CD14-positive monocyte (primary cell): Measurements from ENCODE around the gene FRMD4A. TPM values are rescaled to one million over a fixed set of nuclear protein-coding genes. Genes with fewer than 3 reads are reported as not detected.

Experiments
- DNase-seq, 3 donors: peaks; one replicate each; pipeline ENCODE4 v3.0.0-alpha.2; 2011 to 2022
- H2AFZ ChIP-seq: 2 replicates; pipeline ENCODE4 v1.6.0; 2012; ENCODE audit warnings: mild to moderate bottlenecking, low read depth, low read length, inconsistent platforms; ENCODE audit not compliant: insufficient read depth, poor library complexity, severe bottlenecking
- H3K27ac ChIP-seq, 2 donors: 1 replicate in 1 of 2; 2 replicates in 1 of 2; pipeline ENCODE4 v1.5.1; 2012 to 2013; ENCODE audit warnings: low read length in 2 of 2, control low read depth in 1 of 2, inconsistent platforms in 1 of 2, low read depth in 1 of 2, mild to moderate bottlenecking in 1 of 2
- H3K27me3 ChIP-seq, 2 donors: one replicate each; pipeline versions ENCODE4 v1.6.0 to v1.6.1; 2011 to 2013; ENCODE audit warnings: low read length in 2 of 2; ENCODE audit not compliant: control insufficient read depth in 2 of 2, insufficient read depth in 2 of 2
- H3K36me3 ChIP-seq, 2 donors: replicated peaks in 1 of 2; 1 replicate in 1 of 2; 2 replicates in 1 of 2; pipeline versions ENCODE4 v1.5.1 to v1.6.1; 2012 to 2013; ENCODE audit warnings: low read length in 2 of 2, control low read depth in 1 of 2, inconsistent platforms in 1 of 2, mild to moderate bottlenecking in 1 of 2; ENCODE audit not compliant: insufficient read depth in 2 of 2, control insufficient read depth in 1 of 2
- H3K4me1 ChIP-seq, 2 donors: 1 replicate in 1 of 2; 2 replicates in 1 of 2; pipeline versions ENCODE4 v1.5.1 to v1.6.1; 2012 to 2013; ENCODE audit warnings: low read length in 2 of 2, control low read depth in 1 of 2, inconsistent platforms in 1 of 2, mild to moderate bottlenecking in 1 of 2, moderate library complexity in 1 of 2; ENCODE audit not compliant: insufficient read depth in 2 of 2, control insufficient read depth in 1 of 2
- H3K4me2 ChIP-seq: replicated peaks from 2 replicates; pipeline ENCODE3; 2012; ENCODE audit warnings: low read length, moderate library complexity, mild to moderate bottlenecking; ENCODE audit not compliant: poor library complexity, severe bottlenecking; ENCODE audit errors: extremely low read depth
- H3K4me3 ChIP-seq, 3 experiments: fragments of 200-600 bp in 1 of 3; sonication (generic) in 1 of 3; replicated peaks in 1 of 3; 1 replicate in 2 of 3; 2 replicates in 1 of 3; pipeline ENCODE4 v1.5.1; 2011 to 2013; ENCODE audit warnings: low read length in 3 of 3, mild to moderate bottlenecking in 3 of 3, control low read depth in 2 of 3, low read depth in 2 of 3, inconsistent platforms in 1 of 3, moderate library complexity in 1 of 3
- H3K79me2 ChIP-seq: 2 replicates; pipeline ENCODE4 v1.6.0; 2012; ENCODE audit warnings: mild to moderate bottlenecking, control low read depth, inconsistent platforms, low read length, moderate library complexity; ENCODE audit not compliant: insufficient read depth
- H3K9ac ChIP-seq: 2 replicates; pipeline ENCODE4 v1.6.0; 2017; ENCODE audit warnings: low read length, mild to moderate bottlenecking; ENCODE audit not compliant: insufficient read depth, poor library complexity, severe bottlenecking
- H3K9me3 ChIP-seq, 2 donors: replicated peaks in 1 of 2; 1 replicate in 1 of 2; 2 replicates in 1 of 2; pipeline versions ENCODE4 v1.5.1 to v1.6.1; 2012 to 2013; ENCODE audit warnings: low read length in 2 of 2, control low read depth in 1 of 2; ENCODE audit not compliant: control insufficient read depth in 1 of 2, insufficient read depth in 1 of 2
- H4K20me1 ChIP-seq: 2 replicates; pipeline ENCODE4 v1.6.0; 2012; ENCODE audit warnings: mild to moderate bottlenecking, low read length, control low read depth, moderate library complexity; ENCODE audit not compliant: insufficient read depth
- H3K27ac Mint-ChIP-seq, 7 donors: one replicate each; pipeline ENCODE4 v1.8.0; 2020; ENCODE audit warnings: mild to moderate bottlenecking in 7 of 7, mixed read lengths in 7 of 7, moderate library complexity in 6 of 7, inconsistent platforms in 2 of 7
- H3K27me3 Mint-ChIP-seq, 3 donors: one replicate each; pipeline ENCODE4 v1.8.0; 2021 to 2022; ENCODE audit warnings: low read depth in 3 of 3, mild to moderate bottlenecking in 3 of 3, mixed read lengths in 3 of 3, moderate library complexity in 3 of 3, inconsistent platforms in 1 of 3
- H3K36me3 Mint-ChIP-seq, 2 donors: one replicate each; pipeline ENCODE4 v1.8.0; 2020; ENCODE audit warnings: mixed read lengths in 2 of 2, inconsistent platforms in 1 of 2, mild to moderate bottlenecking in 1 of 2
- H3K4me1 Mint-ChIP-seq: one replicate; pipeline ENCODE4 v1.8.0; 2020; ENCODE audit warnings: mild to moderate bottlenecking, mixed read lengths
- H3K4me3 Mint-ChIP-seq, 2 donors: one replicate each; pipeline ENCODE4 v1.8.0; 2020; ENCODE audit warnings: mild to moderate bottlenecking in 2 of 2, mixed read lengths in 2 of 2, moderate library complexity in 1 of 2
- H3K9me3 Mint-ChIP-seq, 7 donors: one replicate each; pipeline ENCODE4 v1.8.0; 2020 to 2022; ENCODE audit warnings: mixed read lengths in 7 of 7, mild to moderate bottlenecking in 6 of 7, moderate library complexity in 6 of 7, inconsistent platforms in 2 of 7
- CTCF ChIP-seq: fragments of 200-600 bp; IDR thresholded peaks from one replicate; pipeline ENCODE4 v1.8.0; 2022; ENCODE audit warnings: antibody characterized with exemption, mild to moderate bottlenecking
- WGBS: methylation state at CpG from one replicate; pipeline ENCODE4 v1.1.5; 2013; ENCODE audit warnings: missing lambda C conversion rate; ENCODE audit not compliant: insufficient coverage; 5-methylcytosine and 5-hydroxymethylcytosine counted together
- intact Hi-C, 2 donors: fragments of 100-400 bp; cut with micrococcal nuclease; formaldehyde crosslinking; loops; one replicate each; pipeline versions ENCODE4 v1.15.0 to v1.15.1; 2023
- polyA plus RNA-seq, 3 donors: library from polyadenylated mRNA; depleted of rRNA in 1 of 3; unstranded in 2 of 3; stranded (reverse) in 1 of 3; fragments of 300-500 nt in 2 of 3; fragments of >200 nt in 1 of 3; fragmentation: Illumina TruSeq in 2 of 3; gene quantifications; 1 replicate in 2 of 3; 2 replicates in 1 of 3; pipeline ENCODE4 v1.2.3, GENCODE V29; 2012 to 2021

Gene FRMD4A
- polyA plus RNA-seq, 3 donors, result 0.12 TPM; not detected in 2

- Histone ChIP-seq H3K4me3 (no peak overlapping the region), H3K4me2 (no peak overlapping the region), H3K4me1 (no peaks in the 10 kb centered on the region), H3K27ac (no peak overlapping the region), H2AFZ (no peak overlapping the region), H3K79me2 (no peaks in the 10 kb centered on the region), H3K27me3 (no peaks in the 10 kb centered on the region), H3K36me3 (no peaks in the 10 kb centered on the region), H4K20me1 (no peaks in the 10 kb centered on the region), H3K9me3 (no peaks in the 10 kb centered on the region), H3K9ac (no peak overlapping the region)
- 95% methylated on average over 6 of the region's 6 CpGs for WGBS
- DNase-seq, result no peak
- H3K4me3 Mint-ChIP-seq, result no peak overlapping the region
- intact Hi-C loops, result no loop called here
- no peaks in the 10 kb centered on the region for H3K4me1 Mint-ChIP-seq
- H3K36me3 Mint-ChIP-seq, result no peaks in the 10 kb centered on the region
- H3K27ac Mint-ChIP-seq, result peak overlapping the region in 1 of 7 donors; percentile 24
- H3K27me3 Mint-ChIP-seq, result peaks cover 0 to 10% (median 6%) of the 10 kb centered on the region in 3 donors
- no peaks in the 10 kb centered on the region for H3K9me3 Mint-ChIP-seq
- TF ChIP-seq CTCF, result no peak
Observed at GRCh38 chr10:14126697-14127440, 203.9 kb downstream of the FRMD4A start.

- intact Hi-C loops, result no loop called here
- WGBS, result no CpG with 5 or more reads among the region's 6 CpGs
Observed at GRCh38 chr10:14125564-14125963, 205.2 kb downstream of the FRMD4A start.

More at GRCh38 chr10:14125564-14125963, 205.2 kb downstream of the FRMD4A start:
- H3K4me1 ChIP-seq, result no peaks in the 10 kb centered on the region
- no peaks in the 10 kb centered on the region for H3K9me3 Mint-ChIP-seq
- no peaks in the 10 kb centered on the region for H4K20me1 ChIP-seq
- H3K4me3 Mint-ChIP-seq, result no peak overlapping the region
- no peaks in the 10 kb centered on the region for H3K79me2 ChIP-seq
- DNase-seq, result no peak
- no peaks in the 10 kb centered on the region for H3K36me3 Mint-ChIP-seq
- H3K9ac ChIP-seq, result no peak overlapping the region
- no peak overlapping the region for H3K4me3 ChIP-seq
- H3K4me1 Mint-ChIP-seq, result no peaks in the 10 kb centered on the region
- H3K9me3 ChIP-seq, result no peaks in the 10 kb centered on the region
- no peak overlapping the region for H2AFZ ChIP-seq
- no peaks in the 10 kb centered on the region for H3K27me3 ChIP-seq
- no peak overlapping the region for H3K27ac ChIP-seq
- TF ChIP-seq CTCF, result no peak
- H3K27ac Mint-ChIP-seq, result no peak overlapping the region
- H3K4me2 ChIP-seq, result no peak overlapping the region
- peaks cover 0 to 7% (median 6%) of the 10 kb centered on the region in 3 donors for H3K27me3 Mint-ChIP-seq
- H3K36me3 ChIP-seq, result no peaks in the 10 kb centered on the region
